ENCODE data around the gene EXT2. TPM values are rescaled to one million over a fixed set of nuclear protein-coding genes. Genes with fewer than 3 reads are reported as not detected.

The EXT2 gene
- total RNA-seq, 1 experiment from 2014 or later = 42.8 TPM

DNA sequence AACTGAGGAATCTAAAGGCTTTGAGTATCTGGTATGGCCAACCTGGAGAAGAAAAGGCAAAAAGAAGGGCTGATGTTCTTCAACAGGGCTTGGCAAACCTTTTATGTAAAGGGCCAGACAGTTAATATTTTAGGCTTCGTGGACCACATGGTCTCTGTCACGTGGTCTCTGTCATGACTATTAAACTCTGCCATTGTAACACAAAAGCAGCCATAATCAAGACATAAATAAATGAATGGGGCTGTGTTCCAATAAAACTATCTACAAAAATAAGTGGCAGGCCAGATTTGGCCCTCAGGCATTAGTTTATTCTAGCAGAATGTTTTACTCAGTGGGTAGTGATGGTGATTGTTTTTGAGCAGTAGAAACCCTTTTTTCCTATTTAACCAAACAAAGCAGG, 48.2 kb upstream of the EXT2 start:
- no peak for TF ChIP-seq POLR2AphosphoS5 (IDR thresholded peaks at IDR 0.05; ENCODE audit: low read depth, low read length)
- TF ChIP-seq, protein P1, sequence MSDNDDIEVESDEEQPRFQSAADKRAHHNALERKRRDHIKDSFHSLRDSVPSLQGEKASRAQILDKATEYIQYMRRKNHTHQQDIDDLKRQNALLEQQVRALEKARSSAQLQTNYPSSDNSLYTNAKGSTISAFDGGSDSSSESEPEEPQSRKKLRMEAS (IDR thresholded peaks at IDR 0.05) = no peak
- no peak for TF ChIP-seq POLR2A (IDR thresholded peaks at IDR 0.05; ENCODE audit: borderline replicate concordance, extremely low read depth, insufficient read depth, insufficient read length)
- no peak for TF ChIP-seq TCF7L2 (IDR thresholded peaks at IDR 0.05; ENCODE audit: borderline replicate concordance, extremely low read depth, insufficient read depth, insufficient read length)
- TF ChIP-seq, protein P2, sequence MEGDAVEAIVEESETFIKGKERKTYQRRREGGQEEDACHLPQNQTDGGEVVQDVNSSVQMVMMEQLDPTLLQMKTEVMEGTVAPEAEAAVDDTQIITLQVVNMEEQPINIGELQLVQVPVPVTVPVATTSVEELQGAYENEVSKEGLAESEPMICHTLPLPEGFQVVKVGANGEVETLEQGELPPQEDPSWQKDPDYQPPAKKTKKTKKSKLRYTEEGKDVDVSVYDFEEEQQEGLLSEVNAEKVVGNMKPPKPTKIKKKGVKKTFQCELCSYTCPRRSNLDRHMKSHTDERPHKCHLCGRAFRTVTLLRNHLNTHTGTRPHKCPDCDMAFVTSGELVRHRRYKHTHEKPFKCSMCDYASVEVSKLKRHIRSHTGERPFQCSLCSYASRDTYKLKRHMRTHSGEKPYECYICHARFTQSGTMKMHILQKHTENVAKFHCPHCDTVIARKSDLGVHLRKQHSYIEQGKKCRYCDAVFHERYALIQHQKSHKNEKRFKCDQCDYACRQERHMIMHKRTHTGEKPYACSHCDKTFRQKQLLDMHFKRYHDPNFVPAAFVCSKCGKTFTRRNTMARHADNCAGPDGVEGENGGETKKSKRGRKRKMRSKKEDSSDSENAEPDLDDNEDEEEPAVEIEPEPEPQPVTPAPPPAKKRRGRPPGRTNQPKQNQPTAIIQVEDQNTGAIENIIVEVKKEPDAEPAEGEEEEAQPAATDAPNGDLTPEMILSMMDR (IDR thresholded peaks at IDR 0.05 in 2 of 3, conservative IDR thresholded peaks at IDR 0.05 in 1 of 3; ENCODE audit: borderline replicate concordance in 1 of 3, insufficient read depth in 1 of 3, low read depth in 2 of 3, low read length in 2 of 3) = no peak
- no peak for TF ChIP-seq SRF (IDR thresholded peaks at IDR 0.05; ENCODE audit: low read depth)
- no peak for TF ChIP-seq FOSL1 (IDR thresholded peaks at IDR 0.05; ENCODE audit: low read depth)
- TF ChIP-seq YY1 (IDR thresholded peaks at IDR 0.05; ENCODE audit: extremely low read depth, insufficient replicate concordance, low read depth, low read length) = no peak
- no peak for TF ChIP-seq ELF1 (IDR thresholded peaks at IDR 0.05; ENCODE audit: borderline replicate concordance, low read depth)
- TF ChIP-seq JUND (IDR thresholded peaks at IDR 0.05) = no peak
- no peak for TF ChIP-seq ZFX (IDR thresholded peaks at IDR 0.05)
- no peak for TF ChIP-seq EZH2phosphoT487 (IDR thresholded peaks at IDR 0.05; ENCODE audit: borderline replicate concordance)
- no peak for TF ChIP-seq ZNF274 (IDR thresholded peaks at IDR 0.05; ENCODE audit: low read depth, low read length)
- TF ChIP-seq, protein P3, sequence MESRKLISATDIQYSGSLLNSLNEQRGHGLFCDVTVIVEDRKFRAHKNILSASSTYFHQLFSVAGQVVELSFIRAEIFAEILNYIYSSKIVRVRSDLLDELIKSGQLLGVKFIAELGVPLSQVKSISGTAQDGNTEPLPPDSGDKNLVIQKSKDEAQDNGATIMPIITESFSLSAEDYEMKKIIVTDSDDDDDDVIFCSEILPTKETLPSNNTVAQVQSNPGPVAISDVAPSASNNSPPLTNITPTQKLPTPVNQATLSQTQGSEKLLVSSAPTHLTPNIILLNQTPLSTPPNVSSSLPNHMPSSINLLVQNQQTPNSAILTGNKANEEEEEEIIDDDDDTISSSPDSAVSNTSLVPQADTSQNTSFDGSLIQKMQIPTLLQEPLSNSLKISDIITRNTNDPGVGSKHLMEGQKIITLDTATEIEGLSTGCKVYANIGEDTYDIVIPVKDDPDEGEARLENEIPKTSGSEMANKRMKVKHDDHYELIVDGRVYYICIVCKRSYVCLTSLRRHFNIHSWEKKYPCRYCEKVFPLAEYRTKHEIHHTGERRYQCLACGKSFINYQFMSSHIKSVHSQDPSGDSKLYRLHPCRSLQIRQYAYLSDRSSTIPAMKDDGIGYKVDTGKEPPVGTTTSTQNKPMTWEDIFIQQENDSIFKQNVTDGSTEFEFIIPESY (IDR thresholded peaks at IDR 0.05; ENCODE audit: extremely low read depth, insufficient replicate concordance, low read length) = no peak
- no peak for TF ChIP-seq EGR1 (IDR thresholded peaks at IDR 0.05; ENCODE audit: low read depth)
- TF ChIP-seq, protein P4, sequence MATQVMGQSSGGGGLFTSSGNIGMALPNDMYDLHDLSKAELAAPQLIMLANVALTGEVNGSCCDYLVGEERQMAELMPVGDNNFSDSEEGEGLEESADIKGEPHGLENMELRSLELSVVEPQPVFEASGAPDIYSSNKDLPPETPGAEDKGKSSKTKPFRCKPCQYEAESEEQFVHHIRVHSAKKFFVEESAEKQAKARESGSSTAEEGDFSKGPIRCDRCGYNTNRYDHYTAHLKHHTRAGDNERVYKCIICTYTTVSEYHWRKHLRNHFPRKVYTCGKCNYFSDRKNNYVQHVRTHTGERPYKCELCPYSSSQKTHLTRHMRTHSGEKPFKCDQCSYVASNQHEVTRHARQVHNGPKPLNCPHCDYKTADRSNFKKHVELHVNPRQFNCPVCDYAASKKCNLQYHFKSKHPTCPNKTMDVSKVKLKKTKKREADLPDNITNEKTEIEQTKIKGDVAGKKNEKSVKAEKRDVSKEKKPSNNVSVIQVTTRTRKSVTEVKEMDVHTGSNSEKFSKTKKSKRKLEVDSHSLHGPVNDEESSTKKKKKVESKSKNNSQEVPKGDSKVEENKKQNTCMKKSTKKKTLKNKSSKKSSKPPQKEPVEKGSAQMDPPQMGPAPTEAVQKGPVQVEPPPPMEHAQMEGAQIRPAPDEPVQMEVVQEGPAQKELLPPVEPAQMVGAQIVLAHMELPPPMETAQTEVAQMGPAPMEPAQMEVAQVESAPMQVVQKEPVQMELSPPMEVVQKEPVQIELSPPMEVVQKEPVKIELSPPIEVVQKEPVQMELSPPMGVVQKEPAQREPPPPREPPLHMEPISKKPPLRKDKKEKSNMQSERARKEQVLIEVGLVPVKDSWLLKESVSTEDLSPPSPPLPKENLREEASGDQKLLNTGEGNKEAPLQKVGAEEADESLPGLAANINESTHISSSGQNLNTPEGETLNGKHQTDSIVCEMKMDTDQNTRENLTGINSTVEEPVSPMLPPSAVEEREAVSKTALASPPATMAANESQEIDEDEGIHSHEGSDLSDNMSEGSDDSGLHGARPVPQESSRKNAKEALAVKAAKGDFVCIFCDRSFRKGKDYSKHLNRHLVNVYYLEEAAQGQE (IDR thresholded peaks at IDR 0.05; ENCODE audit: low read depth) = no peak
- no peak for TF ChIP-seq SIN3A (IDR thresholded peaks at IDR 0.05; ENCODE audit: low read depth)
- no peak for TF ChIP-seq CBX3 (IDR thresholded peaks at IDR 0.05; ENCODE audit: low read depth)
- no peak overlapping the region for H3K4me2 ChIP-seq (ENCODE audit: low read length)
- H2AFZ ChIP-seq (ENCODE audit: low read depth, low read length, poor library complexity, severe bottlenecking) = no peak overlapping the region
- CTCF ChIA-PET = no interaction called here
- H3K9me2 ChIP-seq (ENCODE audit: insufficient read depth) = no peaks in the 10 kb centered on the region
- no peak overlapping the region for H3K27ac ChIP-seq (ENCODE audit: low read depth, low read length)
- POLR2A ChIA-PET = no interaction called here
- no peaks in the 10 kb centered on the region for H4K20me1 ChIP-seq (ENCODE audit: insufficient read depth)
- peaks cover 0 to 5% of the 10 kb centered on the region in 2 experiments; a peak in 2 of 4 replicates for H3K4me1 ChIP-seq (ENCODE audit: control insufficient read depth in 1 of 2, insufficient read depth in 2 of 2, low read length in 2 of 2)
- ATAC-seq (no peak), DNase-seq (ENCODE audit: low read depth, low spot score) (no peak)
- no peaks in the 10 kb centered on the region for H3K9me3 ChIP-seq (ENCODE audit: control insufficient read depth in 1 of 2, insufficient read depth in 1 of 2, low read depth in 1 of 2, low read length in 2 of 2)
- H3K9ac ChIP-seq (ENCODE audit: low read length) = no peak overlapping the region
- intact Hi-C loops (cut with micrococcal nuclease) = no loop called here
- no peaks in the 10 kb centered on the region for H3K36me3 ChIP-seq (ENCODE audit: control insufficient read depth in 1 of 2, insufficient read depth in 2 of 2, low read length in 2 of 2)
- no TSS peak for BruUV-seq (replicated peaks)
- RAD21 ChIA-PET (ENCODE audit: low non-redundant PET in 1 of 2, low total read pairs in 2 of 2, uncharacterized antibody in 2 of 2, unreplicated experiment in 2 of 2) = no interaction called here
- H3K4me3 ChIP-seq (replicated peaks in 1 of 2; ENCODE audit: low read depth in 1 of 2, low read length in 2 of 2) = no peak overlapping the region
- no peaks in the 10 kb centered on the region for H3K79me2 ChIP-seq (ENCODE audit: insufficient read depth, low read length)
- no peaks in the 10 kb centered on the region for H3K27me3 ChIP-seq (ENCODE audit: insufficient read depth, low read length)
